DMS114 treated with DMSO at 0.1 percent for 48 hours (cell line): ENCODE data around the gene CD300LD.
"Not testable (repeated sequence)": the region's sequence is repeated elsewhere in the genome, so short reads cannot be mapped to it uniquely, and the experiment has no call there.

Experiments
- DNase-seq: peaks from one replicate; lab custom pipeline; 2025; ENCODE audit not compliant: unreplicated experiment; lab: John Stamatoyannopoulos, UW

CD300LD gene

GRCh38 chr17:74592087-74592990 lies at the start of gene CD300LD:
CD300LD (minus strand) TSS chr17:74592283; CDS start chr17:74592202, 81 bp downstream.
- no peak for DNase-seq

- no peak for DNase-seq
These were observed 49.3 kb upstream of the CD300LD start for GRCh38 chr17:74641224-74641957.

- no peak for DNase-seq
These were observed 47.6 kb upstream of the CD300LD start for GRCh38 chr17:74639704-74640151.

- no peak for DNase-seq
These were observed 45.8 kb upstream of the CD300LD start for GRCh38 chr17:74637926-74638325.

- no peak for DNase-seq
These were observed 45.2 kb upstream of the CD300LD start for GRCh38 chr17:74637265-74637664.

DNA sequence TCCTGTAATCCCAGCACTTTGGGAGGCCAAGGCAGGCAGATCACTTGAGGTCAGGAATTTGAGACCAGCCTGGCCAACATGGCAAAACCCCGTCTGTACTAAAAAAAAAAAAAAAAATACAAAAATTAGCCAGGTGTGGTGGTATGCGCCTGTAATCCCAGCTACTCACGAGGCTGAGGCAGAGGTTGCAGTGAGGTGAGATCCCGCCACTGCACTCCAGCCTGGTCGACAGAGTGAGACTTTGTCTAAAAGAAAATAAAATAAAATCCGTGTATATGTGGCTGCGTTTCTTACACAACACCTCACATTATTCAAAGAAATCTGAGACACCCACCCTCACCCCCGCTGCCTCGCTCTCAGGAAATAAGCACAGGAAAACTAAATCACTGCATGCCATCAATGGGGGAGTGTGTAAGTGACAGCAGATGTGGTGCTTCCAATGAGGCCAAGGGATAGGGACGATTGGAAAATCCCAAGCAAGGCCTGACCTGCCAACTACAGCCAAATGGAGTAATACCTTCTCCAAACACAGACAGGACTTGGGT lies 44.5 kb upstream of the CD300LD start:
- not testable (repeated sequence) for DNase-seq

GRCh38 chr17:74635418-74635817 lies 43.3 kb upstream of the CD300LD start:
- no peak for DNase-seq

GRCh38 chr17:74633326-74633725 lies 41.2 kb upstream of the CD300LD start:
- no peak for DNase-seq

DNA sequence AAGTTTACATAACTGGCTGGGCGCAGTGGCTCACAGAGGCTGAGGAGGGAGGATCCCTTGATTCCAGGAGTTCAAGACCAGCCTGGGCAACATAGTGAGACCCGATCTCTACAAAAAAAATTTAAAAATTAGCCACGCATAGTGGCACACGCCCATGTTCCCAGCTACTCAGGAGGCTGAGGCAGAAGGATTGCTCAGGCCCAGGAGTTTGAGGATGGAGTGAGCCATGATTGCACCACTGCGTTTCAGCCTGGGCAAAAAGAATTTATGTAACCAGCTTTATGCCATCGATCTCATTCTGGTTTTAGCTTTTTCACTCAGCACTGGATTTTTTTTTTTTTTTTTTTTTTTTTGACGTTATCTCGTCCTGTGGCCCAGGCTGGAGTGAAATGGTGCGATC lies 40.5 kb upstream of the CD300LD start:
- DNase-seq = no peak

DNA sequence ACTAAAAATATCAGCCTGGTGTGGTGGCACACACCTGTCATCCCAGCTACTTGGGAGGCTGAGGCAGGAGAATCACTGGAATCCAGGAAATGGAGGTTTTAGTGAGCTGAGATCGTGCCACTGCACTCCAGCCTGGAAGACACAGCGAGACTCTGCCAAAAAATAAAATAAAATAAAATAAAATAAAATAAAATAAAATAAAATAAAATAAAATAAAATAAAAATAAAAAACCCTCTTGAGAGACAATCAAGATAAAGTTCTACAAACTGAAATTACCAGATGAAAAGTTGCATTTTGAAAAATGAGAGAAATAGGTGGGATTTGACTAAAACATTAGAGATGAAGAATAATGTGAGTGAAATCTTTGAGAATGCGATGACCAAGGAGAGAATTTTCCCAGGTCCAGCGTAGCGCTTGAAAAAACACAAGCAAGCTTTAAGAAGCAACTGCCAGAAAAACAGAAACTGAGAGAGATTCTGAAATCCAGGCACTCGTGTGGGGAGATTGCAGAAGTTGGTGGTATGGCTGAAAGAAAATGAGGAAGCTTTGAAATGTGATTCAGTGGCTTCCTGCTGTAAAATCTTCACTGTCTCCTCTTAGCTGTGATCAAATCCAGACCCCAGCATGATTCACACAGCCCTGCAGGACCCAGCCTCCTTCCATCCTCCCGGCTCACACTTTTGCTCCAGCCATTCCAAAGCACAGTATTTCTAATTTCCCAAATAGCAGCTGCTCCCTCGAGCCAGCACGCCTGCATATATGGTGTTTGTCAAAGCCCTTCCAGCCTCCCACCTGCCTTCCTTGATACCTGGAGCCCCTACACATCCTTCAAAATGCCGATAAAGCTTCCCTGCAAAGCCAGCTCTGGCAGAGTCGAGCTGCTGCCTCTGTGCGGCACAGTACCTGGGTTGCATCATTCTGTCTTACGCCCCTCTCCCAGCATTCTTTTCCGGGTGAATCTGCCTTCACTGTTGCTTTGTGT lies 39.7 kb upstream of the CD300LD start:
- DNase-seq = no peak

DNA sequence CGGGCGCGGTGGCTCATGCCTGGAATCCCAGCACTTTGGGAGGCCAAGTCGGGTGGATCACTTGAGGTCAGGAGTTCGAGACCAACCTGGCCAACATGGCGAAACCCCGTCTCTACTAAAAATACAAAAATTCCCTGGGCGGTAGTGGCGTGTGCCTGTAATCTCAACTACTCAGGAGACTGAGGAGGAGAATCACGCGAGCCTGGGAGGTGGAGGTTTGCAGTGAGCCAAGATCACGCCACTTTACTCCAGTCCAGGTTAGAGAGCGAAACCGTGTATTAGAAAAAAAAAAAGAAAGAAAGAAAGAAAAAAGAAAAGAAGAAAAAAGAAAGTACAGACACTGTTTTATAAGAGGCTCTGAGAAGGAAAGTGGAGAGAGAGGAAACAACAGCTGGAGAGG lies 38.2 kb upstream of the CD300LD start:
- DNase-seq = not testable (repeated sequence)

DNA sequence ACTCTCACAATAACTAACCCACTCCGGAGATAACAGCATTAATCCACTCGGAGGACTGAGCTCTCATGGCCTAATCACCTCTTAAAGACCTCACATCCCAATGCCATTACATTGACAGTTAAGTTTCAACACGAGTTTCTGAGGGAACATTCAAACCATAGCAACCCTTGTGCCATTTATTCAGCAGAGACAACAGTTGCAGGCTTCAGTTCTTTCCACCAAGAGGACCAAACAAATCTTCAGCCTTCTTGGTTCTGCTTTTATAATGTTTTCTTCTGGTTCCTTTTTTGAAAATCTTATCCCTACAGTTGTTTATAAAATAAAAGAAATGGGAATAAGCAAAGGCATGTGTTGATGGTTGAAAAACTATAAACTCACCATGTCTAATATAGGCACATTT lies 33.6 kb upstream of the CD300LD start:
- no peak for DNase-seq

DNA sequence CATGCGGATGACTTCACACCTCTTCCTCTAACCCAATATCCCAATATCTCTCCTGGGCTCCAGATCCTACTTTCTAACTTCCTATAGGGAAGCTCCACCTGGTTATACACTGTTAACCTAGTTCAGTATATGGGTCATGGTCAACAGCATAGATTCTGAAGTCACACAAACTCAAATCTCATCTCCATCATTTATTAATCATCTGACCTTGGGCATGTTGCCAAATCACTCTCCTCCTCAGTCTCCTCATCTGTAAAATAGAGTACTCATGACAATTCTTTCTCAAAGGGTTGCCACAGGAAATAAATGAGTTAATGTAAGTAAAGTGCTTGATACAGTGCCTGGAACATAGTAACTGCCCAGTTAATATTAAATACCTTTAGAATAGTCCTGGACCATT lies 32.0 kb upstream of the CD300LD start:
- DNase-seq = no peak

- DNase-seq = no peak
These were observed 31.6 kb upstream of the CD300LD start, which contains the start of gene CD300E for GRCh38 chr17:74623693-74624093. CD300E (minus strand) TSS chr17:74623738; CDS start chr17:74623621, 117 bp downstream.

DNA sequence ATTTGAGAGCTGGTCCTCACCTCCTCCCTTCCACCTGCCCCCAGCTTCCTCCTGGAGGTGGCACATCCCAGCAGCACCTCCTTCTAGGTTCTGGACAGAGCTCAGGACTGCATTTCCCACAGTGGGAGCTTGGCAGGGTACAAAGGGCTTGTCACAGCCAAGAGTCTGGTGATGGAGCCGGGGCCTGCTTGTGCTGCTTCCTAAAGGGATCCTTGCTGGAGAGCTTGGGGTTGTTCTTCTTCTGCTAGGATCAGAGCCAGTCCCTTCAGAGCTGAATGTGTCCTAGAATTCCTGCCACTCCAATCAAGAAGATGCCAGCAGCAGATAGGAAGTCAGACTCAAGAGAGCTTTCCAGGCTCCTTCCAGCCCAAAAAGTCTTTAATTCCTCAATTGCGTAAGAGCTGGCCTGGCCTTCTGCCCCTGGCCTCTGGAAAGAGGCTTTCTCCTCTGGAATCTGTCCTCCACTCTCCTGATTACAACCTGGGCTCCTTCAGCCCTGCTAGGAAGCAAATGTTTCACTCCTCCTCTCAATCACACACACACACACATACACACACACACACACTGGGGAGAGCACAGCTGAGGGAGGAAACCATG lies 27.1 kb upstream of the CD300LD start:
- no peak for DNase-seq

- DNase-seq = no peak
These were observed 26.4 kb upstream of the CD300LD start for GRCh38 chr17:74618451-74618850.

DNA sequence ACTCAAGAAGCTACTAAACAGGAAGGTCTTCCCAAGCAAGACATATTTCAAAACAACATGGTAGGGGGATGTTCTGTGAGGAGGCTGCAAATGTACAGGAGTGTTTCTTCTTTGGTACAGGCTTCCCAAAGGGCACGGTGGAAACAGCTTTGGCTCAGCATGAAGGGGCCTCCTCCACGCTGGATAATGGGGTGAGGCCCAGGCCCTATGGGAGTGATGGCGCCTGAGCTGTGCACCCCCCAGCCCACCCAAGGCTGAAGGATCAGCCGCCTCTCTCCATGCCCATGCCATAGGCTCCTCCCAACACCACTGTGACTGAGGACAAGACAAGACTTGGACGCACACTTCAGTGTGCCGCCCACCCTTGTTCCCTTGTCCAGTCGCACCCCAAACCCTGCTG lies 24.6 kb upstream of the CD300LD start:
- no peak for DNase-seq

DNA sequence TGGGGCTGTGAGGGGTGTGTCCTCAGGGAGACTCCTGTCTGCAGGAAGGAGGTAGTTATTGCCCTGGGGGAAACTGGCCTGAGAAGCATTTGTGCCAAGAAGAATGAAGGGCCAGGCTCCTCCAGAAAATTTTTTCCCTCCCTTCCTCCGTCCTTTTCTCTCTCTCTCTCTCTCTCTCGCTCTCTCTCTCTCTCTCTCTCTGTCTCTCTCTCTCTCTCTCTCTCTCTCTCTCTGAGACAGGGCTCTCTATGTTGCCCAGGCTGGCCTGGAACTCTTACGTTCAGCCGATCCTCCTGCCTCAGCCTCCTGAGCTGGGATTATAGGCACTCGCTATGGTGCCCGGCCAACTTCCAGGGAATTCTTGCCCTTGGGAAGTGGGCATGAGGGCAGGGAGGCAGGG lies 20.0 kb upstream of the CD300LD start:
- no peak for DNase-seq

- DNase-seq = no peak
These were observed 18.0 kb upstream of the CD300LD start for GRCh38 chr17:74610108-74610507.

GRCh38 chr17:74608511-74608910 lies 16.4 kb upstream of the CD300LD start:
- DNase-seq = no peak
